ENCODE measurements around the gene PRKCA. TPM values are rescaled to one million over a fixed set of nuclear protein-coding genes. Genes with fewer than 3 reads are reported as not detected.
"Not testable (repeated sequence)": the region's sequence is repeated elsewhere in the genome, so short reads cannot be mapped to it uniquely, and the experiment has no call there.

The PRKCA gene
- total RNA-seq, 1 donor from 2014 or later: 16.4 TPM

DNA sequence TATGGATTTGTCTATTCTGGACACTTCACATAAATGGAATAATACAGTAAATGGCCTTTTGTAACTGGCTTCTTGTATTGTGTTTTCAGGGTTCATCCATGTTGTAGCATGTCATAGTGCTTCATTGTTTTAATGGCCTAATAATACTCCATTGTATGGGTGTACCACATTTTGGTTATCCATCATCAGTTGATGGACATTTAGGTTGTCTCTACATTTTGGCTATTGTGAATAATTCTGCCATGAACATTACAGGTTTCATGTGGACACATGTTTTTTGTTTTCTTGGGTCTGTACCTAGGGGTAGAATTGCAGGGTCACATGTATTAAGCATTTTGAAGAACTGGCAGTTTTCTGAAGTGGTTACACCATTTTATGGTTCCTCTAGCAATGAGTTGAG is 309.0 kb downstream of the PRKCA start:
- Mint-ChIP-seq H3K27ac (no peak overlapping the region), H3K4me1 (ENCODE audit: low read depth) (peaks cover 17% of the 10 kb centered on the region), H3K9me3 (ENCODE audit: low read depth) (peaks cover 16% of the 10 kb centered on the region), H3K36me3 (ENCODE audit: insufficient read depth) (peaks cover 1% of the 10 kb centered on the region), H3K4me3 (ENCODE audit: low read depth) (no peak overlapping the region), H3K27me3 (no peaks in the 10 kb centered on the region)
- DNase-seq (ENCODE audit: low spot score, unreplicated experiment): no peak
- TF ChIP-seq, protein P1, sequence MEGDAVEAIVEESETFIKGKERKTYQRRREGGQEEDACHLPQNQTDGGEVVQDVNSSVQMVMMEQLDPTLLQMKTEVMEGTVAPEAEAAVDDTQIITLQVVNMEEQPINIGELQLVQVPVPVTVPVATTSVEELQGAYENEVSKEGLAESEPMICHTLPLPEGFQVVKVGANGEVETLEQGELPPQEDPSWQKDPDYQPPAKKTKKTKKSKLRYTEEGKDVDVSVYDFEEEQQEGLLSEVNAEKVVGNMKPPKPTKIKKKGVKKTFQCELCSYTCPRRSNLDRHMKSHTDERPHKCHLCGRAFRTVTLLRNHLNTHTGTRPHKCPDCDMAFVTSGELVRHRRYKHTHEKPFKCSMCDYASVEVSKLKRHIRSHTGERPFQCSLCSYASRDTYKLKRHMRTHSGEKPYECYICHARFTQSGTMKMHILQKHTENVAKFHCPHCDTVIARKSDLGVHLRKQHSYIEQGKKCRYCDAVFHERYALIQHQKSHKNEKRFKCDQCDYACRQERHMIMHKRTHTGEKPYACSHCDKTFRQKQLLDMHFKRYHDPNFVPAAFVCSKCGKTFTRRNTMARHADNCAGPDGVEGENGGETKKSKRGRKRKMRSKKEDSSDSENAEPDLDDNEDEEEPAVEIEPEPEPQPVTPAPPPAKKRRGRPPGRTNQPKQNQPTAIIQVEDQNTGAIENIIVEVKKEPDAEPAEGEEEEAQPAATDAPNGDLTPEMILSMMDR (IDR thresholded peaks at IDR 0.05; ENCODE audit: unreplicated experiment): no peak

DNA sequence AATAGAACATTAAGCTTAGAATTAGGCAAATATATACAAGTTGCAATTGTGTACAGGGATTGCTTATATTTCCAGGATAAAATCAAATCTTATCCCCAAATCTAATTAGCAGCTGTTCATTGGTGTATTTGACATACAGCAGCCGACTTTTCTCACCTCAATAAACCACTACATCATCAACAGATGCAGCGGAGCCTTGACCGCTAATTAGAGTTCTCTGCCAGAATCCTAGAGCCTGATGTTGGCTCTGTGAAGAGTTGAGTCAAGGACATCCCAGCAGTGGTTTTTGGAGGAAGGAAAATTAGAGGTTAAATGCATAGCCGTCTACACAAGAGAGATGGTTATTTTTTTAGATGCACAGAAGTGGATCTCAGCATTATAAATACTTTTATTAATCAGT is 310.6 kb downstream of the PRKCA start:
- DNase-seq (ENCODE audit: low spot score, unreplicated experiment): no peak
- no peak overlapping the region for H3K27ac Mint-ChIP-seq
- TF ChIP-seq, protein P1 (IDR thresholded peaks at IDR 0.05; ENCODE audit: unreplicated experiment): no peak
- peaks cover 16% of the 10 kb centered on the region for H3K9me3 Mint-ChIP-seq (ENCODE audit: low read depth)
- H3K27me3 Mint-ChIP-seq: no peaks in the 10 kb centered on the region
- peaks cover 1% of the 10 kb centered on the region for H3K36me3 Mint-ChIP-seq (ENCODE audit: insufficient read depth)
- H3K4me1 Mint-ChIP-seq (ENCODE audit: low read depth): peaks cover 17% of the 10 kb centered on the region
- no peak overlapping the region for H3K4me3 Mint-ChIP-seq (ENCODE audit: low read depth)

DNA sequence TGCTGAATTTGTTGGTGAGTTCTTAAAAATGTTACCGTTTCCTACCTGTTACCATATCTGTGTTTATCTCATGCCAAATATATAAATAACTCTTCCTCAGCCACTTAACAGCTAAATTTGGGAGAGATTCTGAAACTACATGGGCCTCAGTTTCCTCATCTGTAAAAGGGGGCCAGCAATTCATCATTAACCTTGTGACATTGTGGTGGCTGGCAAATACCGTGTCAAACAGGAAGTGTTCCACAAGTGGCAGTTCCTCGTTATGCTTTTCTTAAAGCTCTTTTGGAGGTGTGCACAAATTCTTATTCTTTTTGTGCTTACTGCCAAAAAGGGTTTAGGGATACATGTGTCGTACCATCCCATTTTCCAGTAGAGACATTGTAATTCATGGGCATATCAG is 312.1 kb downstream of the PRKCA start:
- Mint-ChIP-seq H3K27ac (no peak overlapping the region), H3K4me1 (ENCODE audit: low read depth) (peaks cover 10% of the 10 kb centered on the region), H3K27me3 (no peaks in the 10 kb centered on the region), H3K4me3 (ENCODE audit: low read depth) (no peak overlapping the region), H3K9me3 (ENCODE audit: low read depth) (peaks cover 16% of the 10 kb centered on the region), H3K36me3 (ENCODE audit: insufficient read depth) (peaks cover 1% of the 10 kb centered on the region)
- no peak for DNase-seq (ENCODE audit: low spot score, unreplicated experiment)
- TF ChIP-seq, protein P1 (IDR thresholded peaks at IDR 0.05; ENCODE audit: unreplicated experiment): no peak

DNA sequence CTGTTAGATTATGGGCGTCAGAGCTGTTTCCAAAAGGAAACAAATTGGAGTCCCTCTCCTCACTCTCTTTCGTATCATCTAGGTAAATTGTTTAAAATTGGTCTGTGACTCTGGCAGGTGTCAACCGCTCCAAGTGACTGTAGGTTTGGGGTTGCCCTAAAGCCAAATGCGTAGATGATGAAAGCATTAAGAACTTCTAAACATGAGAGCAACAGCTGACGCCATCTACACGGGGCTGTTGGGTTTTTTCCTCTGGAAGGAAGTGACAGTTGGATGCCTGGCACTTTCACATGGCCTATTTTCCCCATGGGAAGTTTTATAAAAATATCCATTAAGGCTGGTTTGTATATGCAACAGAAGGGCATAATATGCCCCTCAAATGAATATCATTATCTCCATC is 316.8 kb downstream of the PRKCA start:
- no peaks in the 10 kb centered on the region for H3K9me3 Mint-ChIP-seq (ENCODE audit: low read depth)
- no peak for DNase-seq (ENCODE audit: low spot score, unreplicated experiment)
- H3K4me1 Mint-ChIP-seq (ENCODE audit: low read depth): no peaks in the 10 kb centered on the region
- no peaks in the 10 kb centered on the region for H3K36me3 Mint-ChIP-seq (ENCODE audit: insufficient read depth)
- H3K27me3 Mint-ChIP-seq: no peaks in the 10 kb centered on the region
- no peak overlapping the region for H3K4me3 Mint-ChIP-seq (ENCODE audit: low read depth)
- H3K27ac Mint-ChIP-seq: no peak overlapping the region
- TF ChIP-seq, protein P1 (IDR thresholded peaks at IDR 0.05; ENCODE audit: unreplicated experiment): no peak

DNA sequence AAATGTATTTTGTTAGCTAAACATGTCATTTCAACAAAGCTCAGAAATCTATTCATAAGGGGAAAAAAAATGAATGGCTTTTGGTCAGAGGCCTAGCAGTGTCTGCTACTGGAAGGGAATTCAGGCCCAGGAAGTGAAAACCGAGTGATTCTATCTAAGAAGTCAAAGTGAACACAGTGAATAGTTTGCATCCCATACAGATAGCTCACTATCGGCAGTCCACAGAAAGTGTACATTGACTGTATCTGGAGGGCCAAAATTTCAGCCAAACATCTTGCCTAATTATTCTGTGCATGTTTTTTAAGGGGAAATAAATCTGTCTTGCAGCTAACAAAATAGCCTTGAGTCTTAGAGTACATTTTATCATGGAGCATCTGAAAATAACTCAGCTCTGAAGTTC is 318.1 kb downstream of the PRKCA start:
- Mint-ChIP-seq H3K27ac (no peak overlapping the region), H3K4me3 (ENCODE audit: low read depth) (no peak overlapping the region), H3K36me3 (ENCODE audit: insufficient read depth) (no peaks in the 10 kb centered on the region), H3K9me3 (ENCODE audit: low read depth) (no peaks in the 10 kb centered on the region), H3K27me3 (no peaks in the 10 kb centered on the region), H3K4me1 (ENCODE audit: low read depth) (peaks cover 4% of the 10 kb centered on the region)
- TF ChIP-seq, protein P1 (IDR thresholded peaks at IDR 0.05; ENCODE audit: unreplicated experiment): no peak
- DNase-seq (ENCODE audit: low spot score, unreplicated experiment): no peak

DNA sequence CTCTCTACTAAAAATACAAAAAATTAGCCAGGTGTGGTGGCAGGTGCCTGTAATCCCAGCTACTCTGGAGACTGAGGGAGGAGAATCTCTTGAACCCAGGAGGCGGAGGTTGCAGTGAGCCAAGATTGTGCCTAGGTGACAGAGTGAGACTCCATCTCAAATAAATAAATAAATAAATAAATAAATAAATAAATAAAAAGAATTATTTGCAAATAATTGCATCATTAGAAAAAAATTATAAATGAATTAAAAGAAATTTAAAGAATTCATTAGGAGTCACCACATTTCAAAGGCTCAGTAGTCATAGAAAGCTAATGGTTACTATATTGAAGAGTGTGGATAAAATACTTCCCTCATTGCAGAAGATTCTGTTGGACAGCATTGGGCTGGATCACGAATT is 322.2 kb downstream of the PRKCA start:
- DNase-seq (ENCODE audit: low spot score, unreplicated experiment); H3K4me3 Mint-ChIP-seq (ENCODE audit: low read depth); H3K27ac Mint-ChIP-seq; H3K9me3 Mint-ChIP-seq (ENCODE audit: low read depth); H3K36me3 Mint-ChIP-seq (ENCODE audit: insufficient read depth); H3K4me1 Mint-ChIP-seq (ENCODE audit: low read depth); H3K27me3 Mint-ChIP-seq: not testable (repeated sequence)

Data from progenitor cell of endocrine pancreas (in vitro differentiated cells).